GM12875 (cell line): ENCODE data around the gene ABHD6.
A peak's percentile ranks its signal among the peaks of the same experiment; 100 is the strongest.

ENCODE experiments used
- H3K4me3 ChIP-seq: one replicate; pipeline ENCODE4 v1.5.1; 2011; ENCODE audit warnings: low read depth, low read length, control low read depth
- TF ChIP-seq, protein P1 (sequence below): IDR thresholded peaks from 2 replicates; pipeline ENCODE4 v1.5.1; 2011; ENCODE audit warnings: low read depth, mild to moderate bottlenecking, control low read depth, inconsistent platforms, low read length, moderate library complexity, borderline replicate concordance; ENCODE audit not compliant: insufficient read depth

ABHD6 gene

DNA sequence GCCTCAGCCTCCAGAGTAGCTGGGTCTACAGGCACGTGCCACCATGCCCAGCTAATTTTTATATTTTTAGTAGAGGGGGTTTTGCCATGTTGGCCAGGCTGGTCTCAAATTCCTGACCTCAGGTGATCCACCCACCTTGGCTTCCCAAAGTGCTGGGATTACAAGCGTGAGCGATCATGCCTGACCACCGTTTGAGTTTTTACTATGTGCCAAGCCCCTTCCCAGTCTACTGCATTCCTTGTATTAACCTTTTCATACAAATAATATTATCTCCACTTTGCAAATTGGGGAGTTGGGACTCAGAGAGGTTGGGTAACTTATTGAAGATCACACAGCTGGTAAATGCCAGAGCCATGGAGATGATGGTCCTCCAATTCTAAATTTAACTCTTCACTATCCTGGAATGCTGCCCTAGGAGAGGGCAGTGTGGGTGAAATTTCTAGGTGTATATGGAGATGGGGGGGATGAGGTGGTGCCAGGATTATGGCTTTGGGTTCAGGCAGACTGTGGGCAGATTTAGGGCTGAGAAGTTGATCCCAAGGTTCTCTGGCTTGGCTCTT is 94.1 kb downstream of the ABHD6 start:
- H3K4me3 ChIP-seq: no peak overlapping the region
- TF ChIP-seq, protein P1, sequence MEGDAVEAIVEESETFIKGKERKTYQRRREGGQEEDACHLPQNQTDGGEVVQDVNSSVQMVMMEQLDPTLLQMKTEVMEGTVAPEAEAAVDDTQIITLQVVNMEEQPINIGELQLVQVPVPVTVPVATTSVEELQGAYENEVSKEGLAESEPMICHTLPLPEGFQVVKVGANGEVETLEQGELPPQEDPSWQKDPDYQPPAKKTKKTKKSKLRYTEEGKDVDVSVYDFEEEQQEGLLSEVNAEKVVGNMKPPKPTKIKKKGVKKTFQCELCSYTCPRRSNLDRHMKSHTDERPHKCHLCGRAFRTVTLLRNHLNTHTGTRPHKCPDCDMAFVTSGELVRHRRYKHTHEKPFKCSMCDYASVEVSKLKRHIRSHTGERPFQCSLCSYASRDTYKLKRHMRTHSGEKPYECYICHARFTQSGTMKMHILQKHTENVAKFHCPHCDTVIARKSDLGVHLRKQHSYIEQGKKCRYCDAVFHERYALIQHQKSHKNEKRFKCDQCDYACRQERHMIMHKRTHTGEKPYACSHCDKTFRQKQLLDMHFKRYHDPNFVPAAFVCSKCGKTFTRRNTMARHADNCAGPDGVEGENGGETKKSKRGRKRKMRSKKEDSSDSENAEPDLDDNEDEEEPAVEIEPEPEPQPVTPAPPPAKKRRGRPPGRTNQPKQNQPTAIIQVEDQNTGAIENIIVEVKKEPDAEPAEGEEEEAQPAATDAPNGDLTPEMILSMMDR: no peak

DNA sequence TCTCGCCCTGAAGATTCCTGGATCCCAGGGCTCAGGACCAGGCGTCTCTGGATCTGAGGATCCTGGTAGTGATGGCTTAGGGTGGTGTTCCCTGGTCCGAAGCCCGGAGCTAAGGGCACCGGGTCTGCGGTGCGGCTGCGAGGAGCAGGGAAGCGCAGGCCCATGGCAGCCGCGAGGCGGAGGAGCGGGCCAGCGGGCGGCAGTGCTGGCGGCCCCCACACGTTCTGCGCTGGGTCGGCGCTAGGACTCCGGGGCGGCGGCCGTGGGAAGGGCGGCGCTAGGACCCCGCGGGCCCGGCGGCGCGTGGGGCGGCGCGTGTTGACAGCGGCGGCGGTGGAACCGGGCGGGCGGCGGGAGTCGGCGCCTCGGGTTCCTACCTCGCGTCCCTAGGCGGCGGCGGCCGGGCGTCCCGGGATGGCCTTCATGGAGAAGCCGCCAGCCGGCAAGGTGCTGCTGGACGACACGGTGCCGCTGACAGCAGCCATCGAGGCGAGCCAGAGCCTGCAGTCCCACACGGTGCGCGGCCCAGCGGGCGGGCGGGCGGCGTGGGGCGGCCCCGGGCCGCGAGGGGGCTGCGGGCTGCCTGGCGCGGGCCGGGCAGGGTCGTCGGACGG is 95.1 kb downstream of the ABHD6 start, which contains the start of gene PXK:
TSS of gene PXK (plus strand) at position 318 of the 614 bp plus-strand sequence. CDS start at position 415, 97 bp downstream.
- H3K4me3 ChIP-seq: peak within 1 kb of the TSS; percentile 74
- TF ChIP-seq, protein P1: peak; percentile 44; the same call in 1 of the 2 replicates

- TF ChIP-seq, protein P1: peak; percentile 20; the same call in 1 of the 2 replicates
- H3K4me3 ChIP-seq: peak overlapping the region; percentile 74
Observed at GRCh38 chr3:58333206-58334012, 95.8 kb downstream of the ABHD6 start.

GRCh38 chr3:58334013-58334321 is 96.4 kb downstream of the ABHD6 start:
- TF ChIP-seq, protein P1: no peak

DNA sequence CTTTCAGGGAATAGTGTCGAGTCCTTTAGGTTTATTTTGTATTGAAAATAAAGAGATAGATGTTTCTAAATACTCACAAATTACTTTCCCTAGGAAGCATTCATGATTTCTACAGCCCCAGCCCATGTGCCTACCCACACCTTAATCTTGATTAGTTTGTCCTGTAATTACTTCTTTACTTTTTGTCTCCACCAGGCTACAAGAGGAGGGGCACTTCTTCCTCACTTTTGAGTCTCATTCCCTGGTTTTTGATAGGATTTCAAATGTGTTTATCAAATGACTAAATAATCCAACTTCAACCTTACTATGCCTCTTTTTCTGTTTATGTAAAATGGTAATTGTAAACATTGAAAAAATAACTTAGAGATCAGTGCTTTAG is 96.9 kb downstream of the ABHD6 start:
- H3K4me3 ChIP-seq: no peak overlapping the region
- TF ChIP-seq, protein P1: no peak

More at GRCh38 chr3:58334013-58334321, 96.4 kb downstream of the ABHD6 start:
- peak overlapping the region; percentile 74 for H3K4me3 ChIP-seq

DNA sequence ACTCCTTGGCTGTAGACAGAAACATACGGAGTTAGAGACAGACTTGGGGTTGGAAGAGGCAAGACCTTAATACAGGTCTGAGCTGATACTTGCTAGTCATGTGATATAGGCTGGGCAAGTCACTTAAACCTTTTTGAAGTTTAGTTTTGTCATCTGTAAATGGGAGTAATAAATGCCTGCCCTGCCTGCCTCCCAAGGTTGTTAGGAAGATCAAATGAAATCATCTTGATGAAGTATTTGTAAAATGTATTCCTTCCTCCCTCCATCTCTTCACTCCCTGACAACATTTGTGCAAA is 98.0 kb downstream of the ABHD6 start:
- TF ChIP-seq, protein P1: no peak
- H3K4me3 ChIP-seq: no peak overlapping the region

- TF ChIP-seq, protein P1: no peak
- H3K4me3 ChIP-seq: no peak overlapping the region
Observed at GRCh38 chr3:58336135-58336882, 98.7 kb downstream of the ABHD6 start.
